NOMO-1 (cell line): ENCODE results near the gene SNX20.

Experiments used
- DNase-seq, 2 experiments: peaks; one replicate each; lab custom pipeline; 2025; ENCODE audit not compliant: unreplicated experiment in 2 of 2; lab: John Stamatoyannopoulos, UW

The SNX20 gene

GRCh38 chr16:50681021-50681885, at the start of gene SNX20:
TSS of gene SNX20 (minus strand) at chr16:50681312. CDS start at chr16:50677526, 3,786 bp downstream.
- peak; percentile 77 to 83 for DNase-seq

- no peak for DNase-seq
These were observed 43.2 kb upstream of the SNX20 start for GRCh38 chr16:50724306-50724705.

GRCh38 chr16:50722960-50723359, 41.8 kb upstream of the SNX20 start:
- no peak for DNase-seq

GRCh38 chr16:50722405-50722737, 41.3 kb upstream of the SNX20 start:
- DNase-seq = no peak

- peak; percentile 14 to 30 for DNase-seq
These were observed 40.7 kb upstream of the SNX20 start for GRCh38 chr16:50721549-50722404.

- DNase-seq = no peak
These were observed 38.6 kb upstream of the SNX20 start for GRCh38 chr16:50719401-50720337.

- DNase-seq = no peak
These were observed 37.8 kb upstream of the SNX20 start for GRCh38 chr16:50718761-50719400.

- DNase-seq = peak in 1 of 2 experiments; percentile 11
These were observed 37.1 kb upstream of the SNX20 start for GRCh38 chr16:50718061-50718760.

- no peak for DNase-seq
These were observed 36.4 kb upstream of the SNX20 start for GRCh38 chr16:50717494-50717893.

- DNase-seq = no peak
These were observed 36.0 kb upstream of the SNX20 start for GRCh38 chr16:50717091-50717490.

GRCh38 chr16:50712956-50713355, 31.8 kb upstream of the SNX20 start:
- no peak for DNase-seq

GRCh38 chr16:50712560-50712898, 31.4 kb upstream of the SNX20 start:
- no peak for DNase-seq

GRCh38 chr16:50711862-50712559, 30.9 kb upstream of the SNX20 start:
- DNase-seq = no peak

GRCh38 chr16:50711040-50711439, 29.9 kb upstream of the SNX20 start:
- no peak for DNase-seq

GRCh38 chr16:50709980-50710379, 28.9 kb upstream of the SNX20 start:
- no peak for DNase-seq

- peak; percentile 63 to 69 for DNase-seq
These were observed 28.1 kb upstream of the SNX20 start for GRCh38 chr16:50709061-50709684.

GRCh38 chr16:50708373-50709060, 27.4 kb upstream of the SNX20 start:
- no peak for DNase-seq

GRCh38 chr16:50706250-50706649, 25.1 kb upstream of the SNX20 start:
- no peak for DNase-seq
